B cell (primary cell): ENCODE measurements around the gene GNB5. TPM values are rescaled to one million over a fixed set of nuclear protein-coding genes. Genes with fewer than 3 reads are reported as not detected.
A peak's percentile ranks its signal among the peaks of the same experiment; 100 is the strongest.

ENCODE experiments used
- ATAC-seq: fragments of 200-7000 bp; cut with Tn5 transposase; one replicate; pipeline ENCODE4 v1.10.0; 2021; ENCODE audit warnings: low read depth, mild to moderate bottlenecking, moderate number of reproducible peaks, moderate library complexity
- CTCF ChIA-PET: fragments of 350-600 bp; sonication (Branson Sonifier 250); formaldehyde crosslinking; loops from one replicate; lab custom pipeline; 2021; ENCODE audit warnings: antibody characterized with exemption, inconsistent platforms; lab: Charles Lee
- POLR2A ChIA-PET: fragments of 350-600 bp; sonication (Branson Sonifier 250); formaldehyde crosslinking; loops from one replicate; lab custom pipeline; 2021; ENCODE audit warnings: antibody characterized with exemption; lab: Charles Lee
- DNase-seq: peaks from one replicate; pipeline ENCODE4 v3.0.0; 2013
- H2AFZ ChIP-seq: 2 replicates; pipeline ENCODE4 v1.6.1; 2012; ENCODE audit warnings: mild to moderate bottlenecking, low read depth, low read length; ENCODE audit not compliant: insufficient read depth, poor library complexity, severe bottlenecking
- H3K27ac ChIP-seq, 2 donors: 1 replicate in 1 of 2; 2 replicates in 1 of 2; pipeline ENCODE4 v1.5.1; 2012 to 2013; ENCODE audit warnings: low read length in 2 of 2, mild to moderate bottlenecking in 2 of 2, moderate library complexity in 1 of 2
- H3K27me3 ChIP-seq, 4 experiments: fragments of 200-600 bp in 1 of 4; sonication (generic) in 1 of 4; replicated peaks in 1 of 4; 1 replicate in 2 of 4; 2 replicates in 2 of 4; pipeline versions ENCODE4 v1.6.1 to v1.7.0; 2013 to 2016; ENCODE audit warnings: low read length in 3 of 4, mild to moderate bottlenecking in 2 of 4, mixed read lengths in 1 of 4, moderate library complexity in 1 of 4; ENCODE audit not compliant: insufficient read depth in 4 of 4, control insufficient read depth in 3 of 4; ENCODE audit errors: control extremely low read depth in 1 of 4
- H3K36me3 ChIP-seq, 2 experiments: replicated peaks in 1 of 2; 1 replicate in 1 of 2; 2 replicates in 1 of 2; pipeline versions ENCODE4 v1.6.1 to v1.7.1; 2013; ENCODE audit warnings: low read length in 1 of 2; ENCODE audit not compliant: insufficient read depth in 2 of 2, control insufficient read depth in 1 of 2; ENCODE audit errors: control extremely low read depth in 1 of 2, extremely low read depth in 1 of 2
- H3K4me1 ChIP-seq, 2 donors: fragments of 200-600 bp in 1 of 2; sonication (generic) in 1 of 2; 1 replicate in 1 of 2; 2 replicates in 1 of 2; pipeline versions ENCODE4 v1.5.1 to v1.6.1; 2013 to 2017; ENCODE audit warnings: low read length in 2 of 2; ENCODE audit not compliant: control insufficient read depth in 2 of 2, insufficient read depth in 2 of 2
- H3K4me2 ChIP-seq: replicated peaks from 2 replicates; pipeline ENCODE3; 2012; ENCODE audit warnings: mild to moderate bottlenecking, low read depth, low read length; ENCODE audit not compliant: poor library complexity, severe bottlenecking
- H3K4me3 ChIP-seq, 5 experiments: fragments of 200-600 bp in 1 of 5; sonication (generic) in 1 of 5; 1 replicate in 3 of 5; 2 replicates in 2 of 5; pipeline versions ENCODE4 v1.5.1 to v1.7.0; 2011 to 2016; ENCODE audit warnings: low read length in 4 of 5, mild to moderate bottlenecking in 4 of 5, low read depth in 2 of 5, control low read depth in 1 of 5, moderate library complexity in 1 of 5; ENCODE audit not compliant: insufficient read depth in 1 of 5; ENCODE audit errors: control extremely low read depth in 1 of 5, extremely low read depth in 1 of 5
- H3K79me2 ChIP-seq: fragments of 200-600 bp; sonication (generic); one replicate; pipeline ENCODE4 v1.6.0; 2016; ENCODE audit warnings: low read length; ENCODE audit not compliant: control insufficient read depth, insufficient read depth
- H3K9ac ChIP-seq: fragments of 200-600 bp; sonication (generic); 2 replicates; pipeline ENCODE4 v1.6.1; 2017; ENCODE audit warnings: mild to moderate bottlenecking, low read length, moderate library complexity
- H3K9me3 ChIP-seq, 3 donors: one replicate each; pipeline versions ENCODE4 v1.6.1 to v1.7.1; 2013; ENCODE audit warnings: low read length in 2 of 3; ENCODE audit not compliant: control insufficient read depth in 2 of 3, insufficient read depth in 1 of 3; ENCODE audit errors: control extremely low read depth in 1 of 3
- H4K20me1 ChIP-seq: 2 replicates; pipeline ENCODE4 v1.6.0; 2012; ENCODE audit warnings: mild to moderate bottlenecking, low read length; ENCODE audit not compliant: insufficient read depth, control insufficient read depth, poor library complexity, severe bottlenecking
- H3K27ac Mint-ChIP-seq: one replicate; pipeline ENCODE4 v1.8.0; 2021; ENCODE audit warnings: mixed read lengths
- H3K27me3 Mint-ChIP-seq: one replicate; pipeline ENCODE4 v1.8.0; 2021; ENCODE audit warnings: mixed read lengths
- H3K4me1 Mint-ChIP-seq: one replicate; pipeline ENCODE4 v1.8.0; 2021; ENCODE audit warnings: mixed read lengths
- H3K4me3 Mint-ChIP-seq: one replicate; pipeline ENCODE4 v1.8.0; 2021; ENCODE audit warnings: mixed read lengths
- H3K9me3 Mint-ChIP-seq: one replicate; pipeline ENCODE4 v1.8.0; 2022; ENCODE audit warnings: mixed read lengths; ENCODE audit not compliant: insufficient read depth
- CTCF ChIP-seq: fragments of 200-600 bp; IDR thresholded peaks from one replicate; pipeline ENCODE4 v1.8.0; 2022; ENCODE audit warnings: antibody characterized with exemption, mild to moderate bottlenecking
- EZH2 ChIP-seq: IDR thresholded peaks from 2 replicates; pipeline ENCODE4 v1.6.1; 2012; ENCODE audit warnings: borderline replicate concordance, low read depth, mild to moderate bottlenecking, moderate library complexity, low read length; ENCODE audit not compliant: insufficient read depth, poor library complexity, severe bottlenecking
- WGBS: methylation state at CpG from one replicate; pipeline ENCODE4 v1.1.5; 2013; ENCODE audit warnings: missing lambda C conversion rate; ENCODE audit not compliant: insufficient coverage; 5-methylcytosine and 5-hydroxymethylcytosine counted together
- intact Hi-C: fragments of 100-400 bp; cut with micrococcal nuclease; formaldehyde crosslinking; loops from one replicate; pipeline ENCODE4 v1.10.0; 2022
- polyA plus RNA-seq: library from polyadenylated mRNA; depleted of rRNA; stranded (reverse); fragments of >200 nt; gene quantifications from 2 replicates; pipeline ENCODE4 v1.2.3, GENCODE V29; 2012
- total RNA-seq, 2 donors: library from RNA; stranded (reverse); fragments of 120-200 nt in 1 of 2; gene quantifications; 1 replicate in 1 of 2; 2 replicates in 1 of 2; pipeline versions ENCODE4 v1.2.3 to v1.2.4, GENCODE V29; 2013 to 2022

Gene GNB5
- total and polyA plus RNA-seq, 2 donors (not counting 1 experiment from before 2014, with no cell fraction given), result 58.5 to 142 TPM

GRCh38 chr15:52102463-52102862 lies 88.7 kb downstream of the GNB5 start:
- H2AFZ ChIP-seq, result peak overlapping the region; percentile 37
- TF ChIP-seq CTCF (no peak), EZH2 (no peak)
- Mint-ChIP-seq H3K4me3 (peak overlapping the region; percentile 9), H3K27ac (peak overlapping the region; percentile 51), H3K9me3 (no peaks in the 10 kb centered on the region), H3K27me3 (no peaks in the 10 kb centered on the region), H3K4me1 (peaks cover 29% of the 10 kb centered on the region)
- peaks cover 15 to 41% of the 10 kb centered on the region in 2 donors for H3K4me1 ChIP-seq
- ChIA-PET POLR2A (no interaction called here), CTCF (no interaction called here)
- H3K4me2 ChIP-seq, result peak overlapping the region; percentile 48
- intact Hi-C loops, result no loop called here
- no peaks in the 10 kb centered on the region for H3K27me3 ChIP-seq
- no peaks in the 10 kb centered on the region for H3K36me3 ChIP-seq
- 60% methylated on average over 1 of the region's 2 CpGs for WGBS
- no peak for DNase-seq
- ATAC-seq, result no peak
- H3K79me2 ChIP-seq, result no peaks in the 10 kb centered on the region
- H3K27ac ChIP-seq, result no peak overlapping the region
- H3K9ac ChIP-seq, result no peak overlapping the region
- no peaks in the 10 kb centered on the region for H4K20me1 ChIP-seq
- no peaks in the 10 kb centered on the region for H3K9me3 ChIP-seq
- no peak overlapping the region for H3K4me3 ChIP-seq

- 89% methylated on average over 11 of the region's 16 CpGs for WGBS
Observed at GRCh38 chr15:52101542-52102323, 89.5 kb downstream of the GNB5 start.

More at GRCh38 chr15:52101542-52102323, 89.5 kb downstream of the GNB5 start:
- Histone ChIP-seq H3K36me3 (no peaks in the 10 kb centered on the region), H3K9me3 (no peaks in the 10 kb centered on the region), H3K4me1 (peaks cover 15 to 34% of the 10 kb centered on the region in 2 donors), H3K27ac (no peak overlapping the region), H4K20me1 (no peaks in the 10 kb centered on the region), H3K79me2 (no peaks in the 10 kb centered on the region), H3K9ac (no peak overlapping the region), H2AFZ (peak overlapping the region; percentile 37), H3K27me3 (no peaks in the 10 kb centered on the region), H3K4me3 (no peak overlapping the region), H3K4me2 (peak overlapping the region; percentile 48)
- Mint-ChIP-seq H3K4me3 (peak overlapping the region; percentile 9), H3K9me3 (no peaks in the 10 kb centered on the region), H3K4me1 (peaks cover 27% of the 10 kb centered on the region), H3K27ac (peak overlapping the region; percentile 51), H3K27me3 (no peaks in the 10 kb centered on the region)
- ChIA-PET POLR2A (no interaction called here), CTCF (interaction anchor here (0.9 kb wide), 1 partner anchor 23 kb away, joined by 3 read pairs; no protein-coding TSS in a partner anchor)
- intact Hi-C loops, result no loop called here
- TF ChIP-seq EZH2 (no peak), CTCF (no peak)
- peak; percentile 62 for ATAC-seq
- DNase-seq, result peak; percentile 52
